GM12891 (cell line): Measurements from ENCODE around the gene HNRNPAB.

Experiments
- POLR2A ChIP-seq: IDR thresholded peaks from 2 replicates; pipeline ENCODE4 v1.6.1; 2011; ENCODE audit warnings: low read depth, low read length, control low read depth
- POLR2AphosphoS5 ChIP-seq: IDR thresholded peaks from 2 replicates; pipeline ENCODE4 v1.6.1; 2011; ENCODE audit warnings: low read depth, low read length, control low read depth
- POU2F2 ChIP-seq: IDR thresholded peaks from 2 replicates; pipeline ENCODE4 v1.6.1; 2011; ENCODE audit warnings: low read depth, mild to moderate bottlenecking, control low read depth, low read length, moderate library complexity
- SPI1 ChIP-seq: IDR thresholded peaks from 2 replicates; pipeline ENCODE4 v1.6.1; 2011; ENCODE audit warnings: low read depth, low read length, control low read depth
- TAF1 ChIP-seq: IDR thresholded peaks from 2 replicates; pipeline ENCODE4 v1.6.1; 2011; ENCODE audit warnings: low read depth, low read length, control low read depth

DNA sequence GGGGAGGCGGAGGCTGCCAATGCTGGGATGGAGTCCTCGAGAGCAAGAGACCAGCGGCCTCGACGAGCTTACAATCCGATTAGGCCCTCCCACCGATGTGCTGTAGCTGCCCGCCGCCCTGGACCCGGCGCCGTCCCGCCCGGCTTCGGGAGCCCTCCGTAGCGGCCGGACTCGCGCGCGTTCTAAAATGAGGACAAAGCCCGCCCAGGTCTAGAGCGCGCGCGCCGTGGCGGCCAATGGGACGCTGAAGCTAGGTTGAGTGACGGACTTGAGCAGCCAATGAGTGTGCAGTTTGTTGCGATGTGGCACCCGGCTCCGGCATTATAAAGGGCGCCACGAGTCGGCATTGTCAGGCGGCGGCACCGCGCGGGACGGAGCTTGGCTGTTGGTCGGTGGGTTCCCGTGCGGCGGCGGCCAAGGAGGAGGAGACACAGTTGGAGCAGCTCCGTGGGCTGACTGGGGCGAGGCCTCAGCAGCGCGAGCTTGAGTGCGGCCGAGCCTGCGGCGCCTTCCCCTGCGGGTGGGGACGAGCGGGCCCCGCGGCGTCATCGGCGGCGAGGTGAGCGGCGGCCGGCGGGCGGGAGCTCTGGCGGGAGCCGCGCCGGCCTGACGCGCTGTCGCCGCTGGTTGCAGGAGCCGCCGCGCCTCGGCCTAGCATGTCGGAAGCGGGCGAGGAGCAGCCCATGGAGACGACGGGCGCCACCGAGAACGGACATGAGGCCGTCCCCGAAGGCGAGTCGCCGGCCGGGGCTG is at the start of gene HNRNPAB:
- TF ChIP-seq POLR2AphosphoS5 (peak; percentile 100), POLR2A (peak; percentile 100), POU2F2 (peak; percentile 97), TAF1 (peak; percentile 96), SPI1 (no peak)
